Activated naive CD8-positive, alpha-beta T cell treated with anti-CD3 and anti-CD28 coated beads, Interleukin-2, amount 10 ng/mL, durations not matched to agents 7 days and 5 days (primary cell): Measurements from ENCODE around the gene ADAMTS10. TPM values are rescaled to one million over a fixed set of nuclear protein-coding genes. Genes with fewer than 3 reads are reported as not detected.

Experiments used
- ATAC-seq: fragments of 150-1000 bp; cut with Tn5 transposase; one replicate; pipeline ENCODE4 v1.10.0; 2021; ENCODE audit warnings: low read depth, moderate library complexity
- POLR2A ChIA-PET: fragments of 350-600 bp; sonication (Branson Sonifier 250); formaldehyde crosslinking; loops from one replicate; lab custom pipeline; 2021; ENCODE audit warnings: antibody characterized with exemption; lab: Charles Lee
- DNase-seq: peaks from one replicate; pipeline ENCODE4 v3.0.0; 2021
- H3K27ac Mint-ChIP-seq: one replicate; pipeline ENCODE4 v1.8.0; 2022; ENCODE audit warnings: mild to moderate bottlenecking, mixed read lengths
- H3K27me3 Mint-ChIP-seq: one replicate; pipeline ENCODE4 v1.8.0; 2022; ENCODE audit warnings: mild to moderate bottlenecking, moderate library complexity, mixed read lengths
- H3K36me3 Mint-ChIP-seq: one replicate; pipeline ENCODE4 v1.8.0; 2021; ENCODE audit warnings: mild to moderate bottlenecking, mixed read lengths
- H3K4me1 Mint-ChIP-seq: one replicate; pipeline ENCODE4 v1.8.0; 2021; ENCODE audit warnings: mixed read lengths
- H3K4me3 Mint-ChIP-seq: one replicate; pipeline ENCODE4 v1.8.0; 2022; ENCODE audit warnings: mild to moderate bottlenecking, moderate library complexity, mixed read lengths
- H3K9me3 Mint-ChIP-seq: one replicate; pipeline ENCODE4 v1.8.0; 2021; ENCODE audit warnings: mixed read lengths
- total RNA-seq, 2 experiments: library from RNA; stranded (reverse); gene quantifications; one replicate each; pipeline ENCODE4 v1.2.3, GENCODE V29; 2021

The ADAMTS10 gene
- total RNA-seq, 2 experiments from 2014 or later = 40.3 to 41.3 TPM

DNA sequence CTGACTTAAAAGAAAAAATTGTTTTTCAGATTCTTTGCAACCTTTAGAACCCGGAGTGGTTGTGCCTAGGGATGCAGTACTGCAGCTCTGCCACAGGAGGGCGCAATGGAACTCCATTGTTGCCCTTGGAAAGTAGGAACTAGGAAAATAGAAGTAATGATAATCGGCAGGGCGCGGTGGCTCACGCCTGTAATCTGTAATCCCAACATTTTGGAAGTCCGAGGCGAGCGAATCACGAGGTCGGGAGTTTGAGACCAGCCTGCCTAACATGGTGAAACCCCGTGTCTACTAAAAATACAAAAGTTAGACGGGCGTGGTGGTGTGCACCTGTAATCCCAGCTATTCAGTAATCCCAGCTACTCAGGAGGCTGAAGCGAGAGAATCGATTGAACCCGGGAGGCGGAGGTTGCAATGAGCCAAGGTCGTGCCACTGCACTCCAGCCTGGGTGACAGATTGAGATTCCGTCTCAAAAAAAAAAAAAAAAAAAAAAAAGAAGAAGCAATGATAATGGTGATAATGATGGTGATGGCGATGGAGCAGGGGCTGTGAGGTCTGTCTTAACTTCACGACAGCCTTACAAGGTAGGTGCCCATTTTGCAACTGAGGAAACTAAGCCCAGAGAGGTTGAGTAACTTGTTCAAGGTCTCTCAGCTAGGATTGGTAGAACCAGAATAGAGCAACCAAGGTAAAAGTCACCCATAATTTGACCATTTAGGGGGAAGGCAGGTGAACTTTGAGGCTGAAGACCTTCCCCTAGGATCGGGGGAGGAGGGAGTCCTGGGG is 5.5 kb upstream of the ADAMTS10 start:
- Mint-ChIP-seq H3K4me1 (peaks cover 13% of the 10 kb centered on the region), H3K9me3 (no peaks in the 10 kb centered on the region), H3K36me3 (no peaks in the 10 kb centered on the region), H3K4me3 (peak overlapping the region; percentile 28), H3K27ac (no peak overlapping the region), H3K27me3 (peaks cover 9% of the 10 kb centered on the region)
- DNase-seq = peak; percentile 71
- no peak for ATAC-seq
- POLR2A ChIA-PET = interaction anchor here (0.7 kb wide), 1 partner anchor 47 kb away, joined by 3 read pairs; no protein-coding TSS in a partner anchor

DNA sequence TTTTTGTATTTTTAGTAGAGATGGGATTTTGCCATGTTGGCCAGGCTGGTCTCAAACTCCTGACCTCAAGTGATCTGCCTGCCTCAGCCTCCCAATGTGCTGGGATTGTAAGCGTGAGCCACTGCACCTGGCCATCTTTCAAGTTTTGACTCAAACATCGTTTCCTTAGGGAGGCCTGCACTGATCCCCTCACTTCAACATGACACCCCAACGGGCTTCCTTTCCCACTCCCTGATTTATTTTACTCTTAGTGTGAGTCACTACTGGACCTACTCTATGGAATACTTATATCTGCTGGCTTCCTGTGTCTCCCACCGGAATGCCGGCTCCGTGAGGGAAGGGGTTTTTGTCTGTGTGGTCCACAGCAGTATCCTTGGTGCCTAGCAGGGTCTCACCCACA is 4.5 kb upstream of the ADAMTS10 start:
- H3K27me3 Mint-ChIP-seq = peaks cover 11% of the 10 kb centered on the region
- H3K36me3 Mint-ChIP-seq = no peaks in the 10 kb centered on the region
- POLR2A ChIA-PET = no interaction called here
- H3K27ac Mint-ChIP-seq = no peak overlapping the region
- ATAC-seq (no peak), DNase-seq (no peak)
- no peak overlapping the region for H3K4me3 Mint-ChIP-seq
- peaks cover 16% of the 10 kb centered on the region for H3K4me1 Mint-ChIP-seq
- H3K9me3 Mint-ChIP-seq = no peaks in the 10 kb centered on the region

DNA sequence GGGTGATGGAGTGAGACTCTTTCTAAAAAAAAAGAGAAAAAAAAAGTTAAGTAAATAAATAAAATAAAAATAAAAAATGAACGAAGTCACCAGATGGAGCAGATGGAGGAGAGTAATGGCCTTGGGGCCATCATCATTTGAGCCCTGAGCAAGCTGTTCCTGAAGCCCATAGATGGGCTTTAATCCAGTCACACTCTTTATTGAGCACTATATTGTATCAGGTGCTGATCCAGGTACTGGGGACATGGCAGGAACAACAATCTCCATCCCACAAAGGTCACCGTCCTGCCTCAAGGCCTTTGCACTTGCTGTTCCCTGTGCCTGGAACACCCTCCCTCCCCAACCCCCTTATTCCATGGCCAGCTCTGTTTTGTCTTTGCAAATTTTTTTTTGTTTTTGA is 3.9 kb upstream of the ADAMTS10 start:
- Mint-ChIP-seq H3K36me3 (no peaks in the 10 kb centered on the region), H3K27ac (no peak overlapping the region), H3K4me1 (peaks cover 20% of the 10 kb centered on the region), H3K27me3 (peaks cover 16% of the 10 kb centered on the region), H3K4me3 (no peak overlapping the region), H3K9me3 (no peaks in the 10 kb centered on the region)
- DNase-seq = no peak
- POLR2A ChIA-PET = no interaction called here
- no peak for ATAC-seq

DNA sequence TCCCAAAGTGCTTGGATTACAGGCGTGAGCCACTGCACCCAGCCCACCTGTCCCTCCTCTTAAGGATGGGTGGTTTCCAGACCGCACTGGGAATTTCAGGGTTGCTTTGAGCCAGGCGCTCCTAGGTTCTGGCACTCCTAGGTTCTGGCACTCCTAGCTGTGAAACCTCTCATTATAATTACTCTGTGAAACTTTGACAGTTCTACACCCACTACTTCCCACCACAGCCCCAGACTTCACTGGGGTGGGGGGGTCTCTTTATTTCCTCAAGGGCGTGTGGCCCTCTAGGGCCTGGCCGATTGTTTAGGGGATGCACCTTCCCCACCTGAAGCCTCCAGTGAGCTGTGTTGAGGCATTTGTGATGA is 2.3 kb upstream of the ADAMTS10 start:
- peaks cover 16% of the 10 kb centered on the region for H3K27me3 Mint-ChIP-seq
- no peak for ATAC-seq
- no peak overlapping the region for H3K27ac Mint-ChIP-seq
- no peak for DNase-seq
- H3K4me1 Mint-ChIP-seq = peaks cover 27% of the 10 kb centered on the region
- no peak overlapping the region for H3K4me3 Mint-ChIP-seq
- H3K9me3 Mint-ChIP-seq = no peaks in the 10 kb centered on the region
- POLR2A ChIA-PET = no interaction called here
- no peaks in the 10 kb centered on the region for H3K36me3 Mint-ChIP-seq

DNA sequence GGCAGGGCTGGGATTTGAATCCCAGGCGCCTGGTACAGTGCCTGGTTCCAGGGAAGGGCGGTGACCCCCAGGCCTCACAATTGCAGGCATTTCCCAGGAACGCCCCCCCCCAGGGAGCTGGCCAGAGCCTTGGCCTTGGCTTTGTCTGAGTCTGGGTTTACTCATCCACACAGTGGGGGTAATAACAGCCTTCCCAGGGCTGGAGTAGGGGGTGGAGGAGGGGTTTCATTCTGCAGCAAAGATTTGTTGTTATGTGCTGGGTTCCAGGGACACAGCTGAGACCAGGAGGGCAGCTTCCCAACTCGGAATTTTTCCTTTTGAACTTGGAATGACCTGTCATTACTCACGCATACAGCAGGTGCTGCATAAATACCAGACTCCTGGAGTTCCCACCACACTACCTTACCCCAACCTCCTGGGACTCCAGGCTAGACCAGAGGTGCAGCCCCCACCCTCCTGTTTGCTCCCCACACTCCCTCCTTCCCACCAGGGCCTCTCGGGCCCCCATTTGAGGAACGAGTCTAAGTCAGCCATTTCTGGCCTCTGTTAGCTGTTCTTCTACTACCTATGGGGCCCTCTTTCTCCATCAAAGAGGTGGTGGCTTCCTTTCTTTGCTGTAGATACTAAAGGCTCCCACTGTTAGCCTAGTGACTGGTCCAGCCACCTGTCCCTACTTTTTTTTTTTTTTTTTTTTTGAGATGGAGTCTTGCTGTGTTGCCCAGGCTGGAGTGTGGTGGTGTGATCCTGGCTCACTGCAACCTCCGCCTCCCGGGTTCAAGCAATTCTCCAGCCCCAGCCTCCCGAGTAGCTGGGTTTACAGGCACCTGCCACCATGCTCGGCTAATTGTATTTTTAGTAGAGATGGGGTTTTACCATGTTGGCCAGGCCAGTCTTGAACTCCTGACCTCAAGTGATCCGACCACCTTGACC is 1.6 kb upstream of the ADAMTS10 start:
- peaks cover 27% of the 10 kb centered on the region for H3K4me1 Mint-ChIP-seq
- no peak for ATAC-seq

DNA sequence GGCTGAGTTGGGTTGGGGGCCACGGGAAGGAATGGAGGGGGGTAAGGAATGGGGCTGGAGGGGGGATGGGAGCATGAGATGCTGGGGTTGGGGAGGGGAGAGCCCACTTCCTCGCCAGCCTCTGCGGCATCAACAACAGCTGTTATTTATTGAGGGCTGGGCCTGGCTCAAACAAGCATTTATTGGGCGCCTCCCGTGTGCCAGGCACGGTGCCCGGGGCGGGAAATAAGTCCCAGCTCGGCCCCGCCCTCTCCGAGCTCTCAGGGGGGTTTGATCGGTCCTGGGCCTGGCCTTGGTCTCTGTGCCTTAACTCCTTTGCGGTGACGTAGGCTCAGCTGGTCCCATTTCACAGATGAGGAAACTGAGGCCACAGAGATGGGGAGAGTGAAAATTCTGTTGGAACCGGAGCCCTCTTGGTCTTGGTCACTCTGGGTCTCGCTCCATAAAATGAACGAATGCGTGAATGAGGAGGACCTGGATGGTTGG is 919 bp upstream of the ADAMTS10 start:
- Mint-ChIP-seq H3K27ac (no peak overlapping the region), H3K4me3 (peak overlapping the region; percentile 32), H3K36me3 (no peaks in the 10 kb centered on the region), H3K27me3 (peaks cover 16% of the 10 kb centered on the region), H3K9me3 (no peaks in the 10 kb centered on the region), H3K4me1 (peaks cover 27% of the 10 kb centered on the region)
- DNase-seq (peak; percentile 37), ATAC-seq (no peak)
- POLR2A ChIA-PET = no interaction called here

More for the DNA sequence above, 1.6 kb upstream of the ADAMTS10 start:
- H3K27ac Mint-ChIP-seq = no peak overlapping the region
- peaks cover 16% of the 10 kb centered on the region for H3K27me3 Mint-ChIP-seq
- no peaks in the 10 kb centered on the region for H3K9me3 Mint-ChIP-seq
- H3K4me3 Mint-ChIP-seq = no peak overlapping the region
- H3K36me3 Mint-ChIP-seq = no peaks in the 10 kb centered on the region
- DNase-seq = no peak
- POLR2A ChIA-PET = interaction anchor here (0.7 kb wide), 1 partner anchor 21 kb away, joined by 5 read pairs; no protein-coding TSS in a partner anchor

DNA sequence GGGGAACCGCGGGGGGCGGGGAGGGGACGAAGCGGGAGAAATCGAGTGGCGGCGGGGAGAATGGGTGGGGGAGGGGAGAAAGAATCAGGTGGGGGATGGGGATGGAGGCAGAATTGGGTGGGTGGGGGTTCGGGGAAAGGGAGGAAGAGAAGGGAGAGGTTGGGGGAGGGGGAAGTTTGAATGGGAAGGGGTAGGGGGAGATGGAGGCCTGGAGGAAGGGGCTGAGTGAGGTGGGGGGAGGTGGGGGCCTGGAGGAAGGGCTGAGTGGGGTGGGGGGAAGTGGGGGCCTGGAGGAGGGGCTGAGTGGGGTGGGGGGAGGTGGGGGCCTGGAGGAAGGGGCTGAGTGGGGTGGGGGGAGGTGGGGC is 403 bp upstream of the ADAMTS10 start:
- ATAC-seq = no peak
- H3K36me3 Mint-ChIP-seq = no peaks in the 10 kb centered on the region
- POLR2A ChIA-PET = no interaction called here
- no peaks in the 10 kb centered on the region for H3K9me3 Mint-ChIP-seq
- H3K27ac Mint-ChIP-seq = no peak overlapping the region
- no peak for DNase-seq
- H3K27me3 Mint-ChIP-seq = peaks cover 15% of the 10 kb centered on the region
- H3K4me1 Mint-ChIP-seq = peaks cover 27% of the 10 kb centered on the region
- H3K4me3 Mint-ChIP-seq = no peak overlapping the region

DNA sequence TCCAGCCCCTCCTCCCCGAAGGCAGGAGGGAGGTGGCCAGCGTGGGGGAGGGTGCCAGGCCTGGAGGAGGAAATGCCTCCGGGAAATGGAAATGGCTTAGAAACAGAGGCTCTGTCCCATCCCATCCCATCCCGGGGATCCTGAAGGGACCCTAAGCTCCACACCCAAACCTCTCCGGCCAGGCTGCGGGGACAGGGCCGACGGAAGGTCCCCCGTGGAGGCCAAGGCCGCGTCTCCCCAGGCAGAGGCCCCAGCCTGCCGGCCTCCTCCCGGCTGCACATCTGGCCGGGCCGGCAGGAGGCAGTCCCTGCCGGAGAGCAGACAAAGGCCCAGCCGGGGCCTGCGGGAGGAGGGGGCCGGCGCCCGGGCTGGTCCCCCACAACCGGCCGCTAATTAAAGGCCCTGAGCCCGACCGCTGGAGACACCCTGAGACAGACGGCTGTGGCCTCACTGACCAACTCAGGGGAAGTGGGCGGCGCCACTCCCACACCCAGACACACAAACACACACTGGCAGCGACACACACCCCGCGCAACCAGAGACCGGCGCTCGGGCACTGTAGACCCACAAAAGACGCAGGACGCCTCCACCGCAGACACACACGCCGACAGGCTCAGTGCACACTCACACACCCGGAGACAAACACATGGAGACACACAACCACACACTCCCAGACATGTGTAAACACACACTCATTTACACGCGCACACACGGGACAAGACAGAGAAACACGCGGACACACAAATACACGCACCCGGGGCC is 1.1 kb downstream of the ADAMTS10 start:
- peak overlapping the region; percentile 89 for H3K4me3 Mint-ChIP-seq
- peaks cover 12% of the 10 kb centered on the region for H3K27me3 Mint-ChIP-seq
- no peaks in the 10 kb centered on the region for H3K36me3 Mint-ChIP-seq
- peaks cover 21% of the 10 kb centered on the region for H3K4me1 Mint-ChIP-seq
- DNase-seq (no peak), ATAC-seq (peak; percentile 43)
- H3K27ac Mint-ChIP-seq = peak overlapping the region; percentile 39
- POLR2A ChIA-PET = no interaction called here
- peaks cover 1% of the 10 kb centered on the region for H3K9me3 Mint-ChIP-seq

DNA sequence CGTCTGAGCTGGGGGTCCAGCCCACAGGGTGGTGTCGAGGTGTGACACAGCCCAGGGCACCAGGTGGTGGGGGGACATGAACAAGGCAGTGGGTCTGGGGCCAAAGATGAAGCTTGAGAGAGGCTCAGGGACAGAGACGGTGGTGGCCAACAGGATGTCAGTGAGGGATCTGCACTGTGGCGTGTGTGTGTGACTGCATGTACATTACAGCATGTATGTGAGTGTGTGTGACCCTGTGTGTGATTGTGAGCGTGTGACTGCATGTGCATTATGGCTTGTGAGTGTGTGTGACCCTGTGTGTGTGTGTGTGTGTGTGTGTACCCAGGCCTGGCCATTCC is 1.6 kb downstream of the ADAMTS10 start:
- DNase-seq (no peak), ATAC-seq (no peak)
- POLR2A ChIA-PET = no interaction called here
- H3K27ac Mint-ChIP-seq = no peak overlapping the region
- no peaks in the 10 kb centered on the region for H3K36me3 Mint-ChIP-seq
- H3K27me3 Mint-ChIP-seq = peaks cover 12% of the 10 kb centered on the region
- H3K9me3 Mint-ChIP-seq = peaks cover 1% of the 10 kb centered on the region
- H3K4me1 Mint-ChIP-seq = peaks cover 21% of the 10 kb centered on the region
- peak overlapping the region; percentile 48 for H3K4me3 Mint-ChIP-seq

DNA sequence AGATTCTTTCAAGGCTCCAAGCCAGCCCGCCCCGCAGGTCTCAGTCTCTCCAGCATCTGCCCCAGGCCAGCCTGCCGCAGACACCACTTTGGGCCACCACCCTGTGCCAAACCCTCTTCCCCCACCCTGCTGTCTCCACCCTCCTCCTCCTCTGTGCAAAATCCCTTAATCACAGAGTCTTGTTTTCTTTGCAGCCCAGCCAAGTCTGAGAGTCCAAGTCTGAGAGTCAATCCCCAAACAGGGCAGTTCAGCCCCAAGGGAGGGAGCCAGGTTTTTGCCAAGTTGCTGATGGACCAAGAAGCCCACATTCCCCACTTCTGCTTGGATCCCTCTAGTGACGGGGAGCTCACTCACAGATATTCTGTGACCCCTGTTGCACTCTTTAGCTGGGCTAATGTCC is 3.1 kb downstream of the ADAMTS10 start:
- H3K4me1 Mint-ChIP-seq = peaks cover 16% of the 10 kb centered on the region
- H3K27ac Mint-ChIP-seq = peak overlapping the region; percentile 4
- no peak for ATAC-seq
- no peak overlapping the region for H3K4me3 Mint-ChIP-seq
- no peaks in the 10 kb centered on the region for H3K36me3 Mint-ChIP-seq
- peaks cover 8% of the 10 kb centered on the region for H3K27me3 Mint-ChIP-seq
- DNase-seq = no peak
- POLR2A ChIA-PET = interaction anchor here (0.6 to 0.7 kb wide), 2 partner anchors 26 to 96 kb away, joined by 4 read pairs; no protein-coding TSS in a partner anchor
- peaks cover 1% of the 10 kb centered on the region for H3K9me3 Mint-ChIP-seq

DNA sequence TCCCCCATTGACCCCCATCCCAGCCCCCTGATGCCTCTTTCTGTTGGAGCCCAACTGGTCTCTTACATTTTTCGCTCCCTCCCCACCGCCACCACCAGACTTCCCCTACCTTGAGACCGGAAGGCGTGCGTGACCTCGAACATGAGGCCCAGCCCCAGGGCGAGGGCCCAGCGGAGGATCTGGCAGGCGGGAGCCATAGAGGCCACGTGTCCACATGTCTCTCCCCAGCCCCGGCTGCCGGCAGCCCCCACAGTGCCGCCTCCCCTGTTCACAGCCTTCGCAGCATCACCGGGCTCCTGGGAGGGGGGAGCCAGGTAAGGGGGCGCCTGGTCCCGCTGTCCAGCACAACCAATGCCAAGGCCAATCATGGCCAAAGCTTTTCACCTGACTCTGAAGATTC is 5.0 kb downstream of the ADAMTS10 start:
- Mint-ChIP-seq H3K27me3 (peaks cover 7% of the 10 kb centered on the region), H3K36me3 (no peaks in the 10 kb centered on the region), H3K4me3 (no peak overlapping the region), H3K9me3 (peaks cover 1% of the 10 kb centered on the region), H3K27ac (no peak overlapping the region), H3K4me1 (peaks cover 14% of the 10 kb centered on the region)
- no peak for ATAC-seq
- no peak for DNase-seq
- POLR2A ChIA-PET = no interaction called here

DNA sequence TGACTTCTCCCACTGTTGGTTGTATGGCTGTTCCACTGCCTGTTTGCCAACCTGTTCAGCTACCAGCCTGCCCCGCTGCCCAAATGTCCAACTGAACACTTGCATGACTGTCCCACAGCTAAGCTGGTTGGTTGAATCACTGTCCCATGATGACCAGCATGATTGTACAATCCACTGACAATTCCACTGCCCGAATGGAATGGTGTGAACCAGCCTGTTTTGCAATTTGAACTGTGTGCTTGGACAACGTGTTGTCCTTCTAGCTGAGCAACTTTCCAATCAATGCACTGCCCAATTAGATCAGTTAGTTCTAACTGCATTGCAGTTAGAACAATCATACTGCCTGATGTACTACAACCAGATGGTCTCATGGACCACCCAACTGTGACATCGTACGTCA is 8.7 kb downstream of the ADAMTS10 start:
- Mint-ChIP-seq H3K4me3 (no peak overlapping the region), H3K4me1 (no peaks in the 10 kb centered on the region)

DNA sequence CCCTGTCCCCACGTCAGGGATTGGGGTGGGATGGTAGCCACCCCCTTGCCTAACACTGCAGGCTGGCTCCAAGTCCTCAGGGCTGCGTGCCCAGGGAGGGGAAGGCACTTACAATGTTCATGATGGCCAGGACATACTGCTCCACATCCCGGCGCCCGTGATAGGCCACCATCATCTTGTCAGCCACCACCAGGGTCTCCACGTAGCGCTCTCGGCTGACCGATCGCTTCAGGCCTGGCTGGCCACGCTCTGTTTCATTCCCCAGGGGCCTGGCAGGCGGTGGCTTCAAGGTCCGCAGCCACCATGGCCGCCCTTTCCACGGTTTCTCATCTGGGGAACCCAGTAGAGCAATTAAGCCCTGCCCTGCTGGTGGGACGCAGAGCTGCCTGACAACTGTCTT is 9.7 kb downstream of the ADAMTS10 start:
- Mint-ChIP-seq H3K4me3 (no peak overlapping the region), H3K27me3 (no peaks in the 10 kb centered on the region), H3K9me3 (peaks cover 1% of the 10 kb centered on the region), H3K4me1 (no peaks in the 10 kb centered on the region), H3K36me3 (peaks cover 1% of the 10 kb centered on the region), H3K27ac (no peak overlapping the region)
- POLR2A ChIA-PET = interaction anchor here (0.7 kb wide), 1 partner anchor 44 kb away, joined by 3 read pairs; no protein-coding TSS in a partner anchor
- ATAC-seq (no peak), DNase-seq (no peak)

More for the DNA sequence above, 8.7 kb downstream of the ADAMTS10 start:
- POLR2A ChIA-PET = no interaction called here
- Mint-ChIP-seq H3K27me3 (no peaks in the 10 kb centered on the region), H3K27ac (no peak overlapping the region), H3K9me3 (peaks cover 1% of the 10 kb centered on the region), H3K36me3 (peaks cover 1% of the 10 kb centered on the region)
- no peak for DNase-seq
- no peak for ATAC-seq
